DMS114 treated with DMSO at 0.1 percent for 48 hours (cell line): ENCODE results near the gene USH1C.

Experiments used
- DNase-seq: peaks from one replicate; lab custom pipeline; 2025; ENCODE audit not compliant: unreplicated experiment; lab: John Stamatoyannopoulos, UW

USH1C gene

DNA sequence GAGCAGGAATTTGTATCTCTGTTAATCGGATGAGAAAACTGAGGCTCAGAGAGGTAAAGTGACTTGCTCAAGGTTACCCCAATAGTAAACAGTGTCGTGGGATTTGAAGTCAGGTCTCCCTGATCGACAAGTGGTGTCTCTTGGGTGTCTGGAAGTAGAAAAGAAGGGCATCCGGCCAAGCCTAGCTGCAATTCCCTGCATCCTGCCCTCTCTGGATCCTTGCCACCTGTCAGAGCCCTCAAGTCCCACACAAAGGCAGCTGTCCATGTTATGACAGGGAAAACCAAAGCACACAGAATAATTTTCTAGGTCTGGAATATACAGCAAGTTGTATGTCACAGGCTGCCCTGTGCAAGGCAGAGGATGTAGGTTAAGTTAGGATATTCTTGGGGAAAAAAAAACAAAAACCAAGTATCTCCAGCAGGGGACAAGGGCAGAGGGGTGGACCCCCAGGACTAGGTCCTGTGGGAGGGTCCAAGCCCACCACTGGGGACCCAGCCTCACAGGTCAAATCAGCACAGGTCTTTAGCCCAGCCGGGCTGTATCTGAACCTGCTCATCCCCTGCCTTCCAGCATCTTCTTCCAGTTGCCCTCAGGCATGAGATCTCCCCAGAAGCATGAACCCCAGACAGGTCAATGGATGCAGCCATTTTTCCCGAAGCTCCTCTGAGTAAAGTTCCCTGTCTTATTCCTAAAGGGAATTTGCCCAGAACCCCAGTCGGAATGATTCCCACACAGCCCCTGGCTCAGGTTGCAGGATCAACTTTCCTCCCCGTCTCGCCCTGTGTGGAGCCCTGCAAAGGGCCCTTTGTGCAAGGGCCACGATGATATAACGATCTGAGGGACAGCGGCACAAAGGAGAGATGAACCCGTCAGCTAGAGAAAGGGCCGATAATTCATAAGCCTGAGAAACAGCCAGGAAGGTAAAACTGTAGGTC is 15.0 kb downstream of the USH1C start:
- no peak for DNase-seq

DNA sequence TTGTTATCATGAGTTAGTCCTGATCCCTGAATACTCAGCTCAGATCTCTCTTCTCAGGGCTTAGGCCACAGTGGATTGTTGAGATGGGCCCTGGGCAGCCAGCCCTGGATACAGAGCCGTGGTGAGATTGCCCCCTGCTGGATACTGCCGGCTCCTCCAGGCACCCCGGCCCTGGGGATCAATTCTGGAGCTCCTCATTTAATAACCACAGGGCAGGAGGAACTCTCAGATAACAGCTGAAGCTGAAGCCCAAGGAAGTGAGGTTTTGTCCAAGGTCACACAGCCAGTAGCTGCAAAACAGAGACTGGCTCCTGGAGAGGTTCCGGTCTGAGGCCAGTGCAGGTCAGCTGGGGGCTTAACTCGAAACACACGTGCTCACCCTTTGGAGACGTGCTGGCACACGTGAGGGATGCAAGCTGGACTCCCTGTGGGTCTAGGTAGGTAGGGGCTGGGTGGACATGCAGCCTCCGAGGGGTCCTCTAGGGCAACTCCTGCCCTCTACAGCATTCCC is 16.0 kb downstream of the USH1C start:
- no peak for DNase-seq

GRCh38 chr11:17527628-17527995 is 16.6 kb downstream of the USH1C start:
- DNase-seq, result no peak

GRCh38 chr11:17526931-17527627 is 17.1 kb downstream of the USH1C start:
- no peak for DNase-seq

GRCh38 chr11:17526326-17526725 is 17.9 kb downstream of the USH1C start:
- DNase-seq, result no peak

DNA sequence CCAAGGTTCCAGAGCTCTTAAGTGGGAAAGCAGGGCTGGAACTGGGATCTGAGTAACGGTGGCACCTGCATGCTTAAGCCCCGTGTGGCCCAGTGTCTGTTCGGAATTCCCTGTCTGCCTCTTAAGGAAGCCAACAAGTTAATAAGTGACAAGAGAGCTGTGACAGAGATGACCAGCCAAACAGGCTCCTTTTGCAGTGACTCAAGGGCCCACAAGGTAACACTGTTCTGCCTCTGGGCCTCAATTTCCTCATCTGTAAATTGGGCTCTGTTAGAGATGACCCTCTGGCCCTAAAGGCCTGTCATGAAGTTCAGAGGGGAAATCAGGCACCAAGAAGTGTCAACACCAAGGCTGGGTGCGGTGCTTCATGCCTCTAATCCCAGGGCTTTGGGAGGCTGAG is 18.6 kb downstream of the USH1C start:
- no peak for DNase-seq

- no peak for DNase-seq
Measured at GRCh38 chr11:17524221-17524620, 20.0 kb downstream of the USH1C start.

DNA sequence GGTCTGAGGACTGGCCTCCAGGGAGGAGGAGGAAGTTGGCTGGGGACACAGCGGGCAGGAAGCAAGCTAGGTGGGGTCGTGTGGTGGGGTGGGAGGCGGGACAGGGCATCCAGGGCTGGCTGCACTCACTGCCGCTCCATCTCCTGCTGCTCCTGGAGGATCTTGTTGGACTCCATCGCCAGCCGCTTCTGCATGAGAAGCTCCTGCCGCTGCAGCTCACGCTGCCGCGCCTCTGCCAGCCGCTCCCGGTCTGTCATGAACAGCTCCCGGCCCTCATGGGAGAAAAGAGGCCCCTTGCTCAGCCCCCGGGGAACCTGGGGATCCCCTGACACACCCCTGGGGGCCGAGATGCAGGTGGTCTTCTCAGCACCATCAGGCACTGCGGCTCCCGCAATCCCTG is 21.6 kb downstream of the USH1C start:
- DNase-seq, result no peak

DNA sequence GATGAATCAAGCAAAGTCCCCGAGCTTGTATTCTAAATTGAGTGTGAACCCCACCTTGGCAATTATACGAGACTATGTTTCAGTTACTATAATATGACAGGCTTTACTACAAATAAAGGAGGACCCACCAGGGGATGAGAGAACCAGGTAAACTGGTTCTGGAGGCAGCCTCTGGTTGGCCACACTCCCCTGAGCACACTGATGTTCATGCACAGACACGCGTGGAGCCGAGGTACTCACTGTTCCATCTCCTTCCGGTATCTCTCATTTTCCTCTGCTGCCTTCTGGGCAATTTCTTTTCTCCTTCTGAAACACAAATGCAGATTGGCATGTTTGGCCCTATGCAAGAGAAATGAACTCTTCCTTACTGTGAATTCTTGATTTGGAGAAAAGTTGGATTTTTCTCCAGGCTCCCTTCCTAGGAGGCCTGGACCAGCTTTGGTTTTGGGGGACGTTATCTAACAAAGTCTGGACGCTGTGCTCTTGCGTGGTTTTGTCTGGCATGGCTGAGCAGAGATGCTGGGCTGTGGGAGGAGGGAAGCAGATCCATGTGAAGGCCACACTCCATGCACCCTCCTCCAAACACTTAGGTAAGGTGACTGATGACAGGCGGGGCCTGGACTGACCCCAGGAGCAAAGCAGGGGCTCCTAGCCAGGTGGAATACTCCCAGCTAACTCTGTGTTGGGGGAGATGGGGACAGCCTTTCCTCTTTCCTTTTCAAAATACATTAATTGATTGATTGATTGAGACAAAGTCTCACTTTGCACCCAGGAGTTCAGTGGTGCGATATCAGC is 22.9 kb downstream of the USH1C start:
- no peak for DNase-seq

- DNase-seq, result no peak
Measured at GRCh38 chr11:17519061-17519885, 24.9 kb downstream of the USH1C start.

DNA sequence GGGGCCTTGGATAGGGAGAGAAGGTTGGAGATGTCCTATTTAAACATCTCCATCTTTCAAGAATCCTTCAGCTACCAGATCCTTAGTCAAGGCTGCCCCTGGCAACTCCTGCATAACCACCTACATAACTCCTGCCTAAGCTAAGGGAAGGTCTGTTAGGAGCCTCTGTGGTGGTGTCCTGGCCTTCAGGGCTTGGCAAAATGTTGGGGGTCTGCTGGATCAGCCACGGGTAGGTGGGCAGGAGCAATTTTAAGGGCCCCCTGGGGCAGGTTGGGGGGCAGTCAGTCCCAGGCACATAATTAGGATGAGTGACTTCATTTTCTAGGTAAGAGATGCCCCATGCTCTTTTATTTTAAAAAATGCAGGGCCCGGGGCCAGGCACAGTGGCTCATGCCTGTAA is 25.9 kb downstream of the USH1C start:
- no peak for DNase-seq

- DNase-seq, result no peak
Measured at GRCh38 chr11:17517186-17517585, 27.0 kb downstream of the USH1C start.

GRCh38 chr11:17516551-17517150 is 27.6 kb downstream of the USH1C start:
- no peak for DNase-seq

DNA sequence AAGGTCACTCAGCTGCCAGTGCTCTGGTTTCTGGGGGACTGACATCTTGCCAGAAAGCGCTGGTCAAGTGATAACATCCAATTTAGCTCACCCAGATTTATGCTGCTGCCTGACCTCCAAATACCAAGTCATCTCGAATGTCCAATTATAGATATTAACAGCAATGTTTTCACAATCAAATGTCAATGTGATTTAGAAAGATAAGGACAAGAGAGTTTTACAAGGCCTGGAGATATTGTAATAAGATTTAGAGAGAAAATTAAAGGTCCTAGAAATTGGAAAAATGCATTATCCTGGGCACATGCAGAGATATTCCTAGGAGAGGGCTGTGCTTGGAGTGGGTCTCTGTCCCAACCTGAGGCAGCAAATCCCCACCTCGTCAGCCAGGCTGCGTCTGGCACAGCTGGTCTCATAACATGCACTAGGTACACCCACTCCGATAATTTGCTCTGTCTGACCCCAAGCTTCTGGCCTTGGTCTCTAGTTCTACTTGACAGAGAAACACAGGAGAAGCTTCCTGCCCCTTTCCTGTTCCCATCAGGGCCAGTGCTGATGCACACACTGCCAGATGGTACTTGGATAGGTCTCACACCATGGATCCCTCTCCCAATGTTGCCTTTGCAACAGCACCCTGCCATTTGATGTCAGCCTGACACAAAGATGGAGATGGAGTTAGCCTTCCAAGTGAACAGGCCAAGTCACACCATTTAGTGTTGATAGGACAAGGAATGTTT is 28.6 kb downstream of the USH1C start:
- no peak for DNase-seq

DNA sequence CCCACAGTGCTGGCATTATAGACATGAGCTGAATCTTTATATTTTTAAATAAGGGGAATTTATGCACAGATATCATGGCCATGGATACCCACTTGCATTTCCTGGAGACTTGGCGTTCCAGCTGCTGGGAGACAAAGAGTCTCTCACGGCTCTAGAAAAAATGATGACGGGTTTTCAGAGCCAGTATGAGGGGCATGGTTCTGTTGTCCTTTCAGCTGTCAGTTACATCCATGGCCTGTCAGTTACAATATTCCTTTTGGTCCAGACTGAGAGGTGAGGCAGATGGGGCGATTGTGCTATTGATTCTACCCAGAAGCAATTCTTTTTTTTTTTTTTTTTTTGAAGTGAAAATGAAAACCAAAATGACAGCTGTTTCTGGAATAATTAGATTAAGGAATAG is 29.7 kb downstream of the USH1C start:
- DNase-seq, result no peak

- DNase-seq, result no peak
Measured at GRCh38 chr11:17513853-17514252, 30.4 kb downstream of the USH1C start.

DNA sequence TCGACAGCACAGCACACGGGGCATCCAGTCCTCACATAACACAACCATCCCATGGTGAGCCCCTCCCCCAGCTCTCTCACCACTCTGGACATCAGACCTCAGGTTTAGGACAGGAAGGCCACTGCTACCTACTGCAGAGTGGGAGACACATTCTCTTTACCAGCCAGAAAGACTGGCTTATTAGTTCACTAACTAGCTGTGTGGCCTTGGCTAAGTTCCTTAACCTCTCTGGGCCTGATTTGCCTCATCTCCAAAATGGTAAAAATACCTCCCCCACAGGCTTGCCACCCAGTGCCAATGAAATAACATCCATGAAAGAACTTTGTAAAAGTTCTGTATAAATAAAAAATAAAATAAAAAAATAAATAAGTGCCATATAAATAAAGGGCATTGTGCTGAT is 32.1 kb downstream of the USH1C start:
- DNase-seq, result no peak

GRCh38 chr11:17511571-17511970 is 32.6 kb downstream of the USH1C start:
- DNase-seq, result no peak

- no peak for DNase-seq
Measured at GRCh38 chr11:17510507-17511206, 33.6 kb downstream of the USH1C start.
